K562 (cell line): Measurements from ENCODE around the gene LEPROT. TPM values are rescaled to one million over a fixed set of nuclear protein-coding genes. Genes with fewer than 3 reads are reported as not detected.

Experiments used
- ATAC-seq: fragments of 200-7000 bp; cut with Tn5 transposase; 3 replicates; pipeline ENCODE4 v1.9.1; 2020; ENCODE audit warnings: moderate library complexity
- BruUV-seq: library from RNA; stranded (reverse); fragments of 400-500 nt; replicated peaks from 2 replicates; lab custom pipeline; 2021; lab: Mats Ljungman, UMichigan
- CTCF ChIA-PET: fragments of 300-600 bp; formaldehyde crosslinking; extraction: SDS; loops from one replicate; lab custom pipeline; 2021; ENCODE audit warnings: low intra/inter-chr PET ratio; lab: Yijun Ruan, JAX
- POLR2A ChIA-PET: fragments of 300-600, 350-650 bp; sonication (Branson Sonifier 250); formaldehyde crosslinking; extraction: SDS; loops from one replicate; lab custom pipeline; 2021; ENCODE audit warnings: antibody characterized with exemption, inconsistent platforms; lab: Yijun Ruan, JAX
- DNase-seq, 4 experiments: peaks; one replicate each; pipeline versions ENCODE4 v3.0.0 to v3.0.0-alpha.2; 2011 to 2018; ENCODE audit warnings: low spot score in 3 of 4, mixed read lengths in 3 of 4; ENCODE audit errors: extremely low read depth in 1 of 4
- FAIRE-seq: peaks from 2 replicates; lab custom pipeline; 2011; peaks lifted over from hg19 to GRCh38; lab: Jason Lieb, UNC
- H2AFZ ChIP-seq: 2 replicates; pipeline ENCODE4 v1.6.0; 2011; ENCODE audit warnings: low read depth, low read length, control low read depth, inconsistent platforms
- H3K27ac ChIP-seq: fragments of 200-600 bp; 3 replicates; pipeline ENCODE4 v1.8.0; 2011; ENCODE audit warnings: low read depth, mild to moderate bottlenecking, control low read depth, inconsistent platforms, low read length, moderate library complexity, mixed read lengths; ENCODE audit errors: extremely low read depth
- H3K27me3 ChIP-seq, 2 experiments: fragments of 300-600 bp in 1 of 2; 2 replicates in 1 of 2; 3 replicates in 1 of 2; pipeline versions ENCODE4 v1.6.0 to v1.8.0; 2011; ENCODE audit warnings: inconsistent platforms in 2 of 2, low read length in 2 of 2, mild to moderate bottlenecking in 1 of 2, mixed read lengths in 1 of 2, moderate library complexity in 1 of 2; ENCODE audit not compliant: control insufficient read depth in 2 of 2, insufficient read depth in 2 of 2
- H3K36me3 ChIP-seq: fragments of 300-600 bp; 3 replicates; pipeline ENCODE4 v1.8.0; 2011; ENCODE audit warnings: mild to moderate bottlenecking, low read length, inconsistent platforms; ENCODE audit not compliant: control insufficient read depth, insufficient read depth
- H3K4me1 ChIP-seq, 2 experiments: fragments of 200-600 bp in 1 of 2; replicated peaks in 1 of 2; 2 replicates in 1 of 2; 3 replicates in 1 of 2; pipeline versions ENCODE4 v1.5.1 to v1.8.0; 2011; ENCODE audit warnings: inconsistent platforms in 2 of 2, low read length in 2 of 2, mild to moderate bottlenecking in 1 of 2, mixed read lengths in 1 of 2, moderate library complexity in 1 of 2; ENCODE audit not compliant: control insufficient read depth in 2 of 2, insufficient read depth in 2 of 2
- H3K4me2 ChIP-seq: 2 replicates; pipeline ENCODE4 v1.6.1; 2011; ENCODE audit warnings: low read length, control low read depth, inconsistent platforms, mixed read lengths; ENCODE audit not compliant: insufficient read depth
- H3K4me3 ChIP-seq: fragments of 200-600 bp; sonication (generic), shearing (Covaris generic); 2 replicates; pipeline ENCODE4 v1.5.1; 2016; ENCODE audit warnings: control low read depth, inconsistent platforms
- H3K79me2 ChIP-seq: fragments of 200-600 bp; 3 replicates; pipeline ENCODE4 v1.8.0; 2011; ENCODE audit warnings: low read length, inconsistent platforms; ENCODE audit not compliant: control insufficient read depth, insufficient read depth
- H3K9ac ChIP-seq, 2 experiments: 2 replicates each; pipeline versions ENCODE4 v1.6.0 to v1.6.1; 2011; ENCODE audit warnings: low read depth in 2 of 2, low read length in 2 of 2, control low read depth in 1 of 2, inconsistent platforms in 1 of 2, mild to moderate bottlenecking in 1 of 2, mixed read lengths in 1 of 2; ENCODE audit not compliant: insufficient read depth in 1 of 2
- H3K9me1 ChIP-seq: one replicate; pipeline ENCODE4 v1.6.0; 2011; ENCODE audit warnings: inconsistent platforms, mild to moderate bottlenecking, low read length, moderate library complexity; ENCODE audit not compliant: control insufficient read depth, insufficient read depth
- H3K9me3 ChIP-seq: replicated peaks from 2 replicates; pipeline ENCODE4 v1.5.1; 2011; ENCODE audit warnings: low read depth, low read length, inconsistent platforms; ENCODE audit not compliant: control insufficient read depth, insufficient read depth
- H4K20me1 ChIP-seq: replicated peaks from 2 replicates; pipeline ENCODE4 v1.6.1; 2011; ENCODE audit warnings: low read length, inconsistent platforms, mixed read lengths; ENCODE audit not compliant: control insufficient read depth, insufficient read depth
- PML ChIP-seq: IDR thresholded peaks from 2 replicates; pipeline ENCODE4 v1.6.1; 2012; ENCODE audit warnings: low read length, inconsistent platforms
- RBM25 ChIP-seq: fragments of 200-400 bp; formaldehyde crosslinking; IDR thresholded peaks from 2 replicates; pipeline ENCODE4 v1.6.1; 2018; ENCODE audit warnings: low read length, low read depth, moderate library complexity; ENCODE audit not compliant: severe bottlenecking
- SMARCC2 ChIP-seq: fragments of 450-650 bp; IDR thresholded peaks from 2 replicates; pipeline ENCODE4 v1.6.1; 2017; ENCODE audit warnings: antibody characterized with exemption, moderate library complexity, mild to moderate bottlenecking, low read depth
- STAG1 ChIP-seq: sonication (generic); formaldehyde crosslinking; IDR thresholded peaks from 2 replicates; pipeline ENCODE4 v1.5.0; 2020; ENCODE audit warnings: missing genetic modification reagents, borderline replicate concordance
- WGBS: fragments of 100-300 bp; shearing (Covaris generic); methylation state at CpG from one replicate; pipeline ENCODE4 v1.1.6; 2016; ENCODE audit warnings: low coverage, mixed read lengths; ENCODE audit not compliant: insufficient coverage; ENCODE audit errors: missing lambda C conversion rate; 5-methylcytosine and 5-hydroxymethylcytosine counted together
- in situ Hi-C: fragments of 300-500 bp; cut with MboI; formaldehyde crosslinking; loops from 4 replicates; pipeline ENCODE4 v1.15.0; 2018; ENCODE audit warnings: inconsistent platforms, mixed read lengths
- intact Hi-C: fragments of 100-400 bp; cut with micrococcal nuclease; formaldehyde crosslinking; loops from 2 replicates; pipeline ENCODE4 v1.14.2; 2022
- polyA plus RNA-seq, 8 experiments: library from polyadenylated mRNA; depleted of rRNA in 4 of 8; stranded (reverse) in 5 of 8; unstranded in 3 of 8; fragments of >200 nt; fragmentation: Nextera tagmentation in 2 of 8; fragmentation: Illumina TruSeq in 1 of 8; extraction: Ambion mirVana in 2 of 8; extraction: Trizol in 1 of 8; gene quantifications; 2 replicates each; pipeline versions ENCODE4 v1.2.1 to v1.2.3, GENCODE V29; 2011 to 2014; ENCODE audit warnings: inconsistent platforms in 1 of 8, missing spikeins in 1 of 8
- total RNA-seq, 7 experiments: library from RNA; depleted of rRNA in 6 of 7; stranded (reverse); fragments of >200 nt in 6 of 7; fragmentation: Illumina TruSeq in 2 of 7; extraction: Trizol in 2 of 7; gene quantifications; 2 replicates each; pipeline versions ENCODE4 v1.2.1 to v1.2.3, GENCODE V29; 2011 to 2021; ENCODE audit warnings: low replicate concordance in 1 of 7
- TF ChIP-seq, protein P1 (sequence below), 2 experiments: fragments of 200-800 bp in 1 of 2; sonication (Bioruptor generic) in 1 of 2; sonication (generic) in 1 of 2; formaldehyde crosslinking in 1 of 2; IDR thresholded peaks in 1 of 2; conservative IDR thresholded peaks in 1 of 2; 2 replicates each; pipeline versions ENCODE4 v1.5.0 to v1.6.1; 2016 to 2020; ENCODE audit warnings: missing compliant biosample characterization in 1 of 2, missing genetic modification characterization in 1 of 2, missing genetic modification reagents in 1 of 2
- TF ChIP-seq, protein P2 (sequence below): fragments of 250-450 bp; sonication (Bioruptor Pico); IDR thresholded peaks from 2 replicates; pipeline ENCODE4 v1.4.0; 2020; ENCODE audit warnings: mild to moderate bottlenecking, moderate library complexity
- TF ChIP-seq, protein P3 (sequence below): fragments of 250-450 bp; sonication (Bioruptor Pico); IDR thresholded peaks from 2 replicates; pipeline ENCODE4 v1.6.1; 2021; ENCODE audit warnings: mild to moderate bottlenecking

Gene LEPROT
- total and polyA plus RNA-seq, 9 of the 15 experiments (the other 6 are each of a cell fraction or from before 2014, with no cell fraction given) = 28.1 to 97.5 (median 45.8) TPM

DNA sequence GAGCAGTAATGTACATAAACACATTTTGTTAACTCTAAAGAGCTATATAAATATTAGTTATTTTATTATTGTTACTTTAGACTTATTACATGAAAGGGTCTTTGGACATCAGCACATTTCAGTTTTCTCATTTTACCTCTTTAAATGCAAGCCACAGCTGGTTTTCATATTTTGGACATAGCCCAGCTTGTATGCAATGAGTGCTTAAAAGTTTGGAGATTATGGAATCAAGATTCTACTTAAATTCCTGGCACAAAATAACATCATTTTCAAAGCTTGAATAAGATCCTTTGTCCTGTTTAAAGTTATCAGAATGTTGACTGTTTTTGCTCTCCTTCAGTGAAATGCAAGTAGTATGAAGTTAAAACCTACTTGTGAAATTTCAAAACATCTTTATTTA, 15.5 kb upstream of the LEPROT start (continued):
- TF ChIP-seq STAG1 (CRISPR knock-in tag) = no peak

DNA sequence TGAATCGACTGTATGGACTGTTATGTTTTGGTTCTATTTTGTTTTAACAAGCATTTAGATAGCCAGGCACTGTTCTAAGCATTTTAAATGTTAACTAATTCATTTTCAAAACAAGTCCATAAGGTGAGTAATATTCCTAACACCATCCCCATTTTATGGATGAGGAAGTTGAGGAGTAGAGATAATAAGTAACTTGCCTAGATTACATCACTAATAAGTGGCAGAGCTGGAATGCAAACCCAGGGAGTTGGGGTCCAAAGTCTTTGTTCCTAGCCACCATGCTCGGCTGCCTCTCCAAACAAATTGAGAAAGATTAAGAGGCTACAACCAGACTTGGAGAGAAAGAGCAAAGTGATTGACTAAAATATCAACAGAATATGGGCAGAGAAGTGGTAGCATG, 12.6 kb upstream of the LEPROT start:
- no peak overlapping the region for H3K27ac ChIP-seq
- H3K9ac ChIP-seq = no peak overlapping the region
- ChIA-PET POLR2A (no interaction called here), CTCF (interaction anchor here (0.7 kb wide), 1 partner anchor 216 kb away, joined by 3 read pairs; no protein-coding TSS in a partner anchor)
- H3K36me3 ChIP-seq = peaks cover 87% of the 10 kb centered on the region
- H3K9me3 ChIP-seq = no peaks in the 10 kb centered on the region
- DNase-seq (no peak), FAIRE-seq (no peak), ATAC-seq (no peak)
- BruUV-seq = no TSS peak
- intact Hi-C loops (no loop called here), in situ Hi-C loops (no loop called here)
- H2AFZ ChIP-seq = no peak overlapping the region
- WGBS = 77% methylated on average over 2 of the region's 2 CpGs
- no peaks in the 10 kb centered on the region for H3K9me1 ChIP-seq
- H3K4me3 ChIP-seq = no peak overlapping the region
- no peaks in the 10 kb centered on the region for H3K27me3 ChIP-seq
- no peak overlapping the region for H3K4me2 ChIP-seq
- H3K79me2 ChIP-seq = no peaks in the 10 kb centered on the region
- H3K4me1 ChIP-seq = peaks cover 0 to 25% of the 10 kb centered on the region in 2 experiments
- TF ChIP-seq PML (no peak), SMARCC2 (no peak), RBM25 (peak; percentile 54)
- TF ChIP-seq, protein P1, sequence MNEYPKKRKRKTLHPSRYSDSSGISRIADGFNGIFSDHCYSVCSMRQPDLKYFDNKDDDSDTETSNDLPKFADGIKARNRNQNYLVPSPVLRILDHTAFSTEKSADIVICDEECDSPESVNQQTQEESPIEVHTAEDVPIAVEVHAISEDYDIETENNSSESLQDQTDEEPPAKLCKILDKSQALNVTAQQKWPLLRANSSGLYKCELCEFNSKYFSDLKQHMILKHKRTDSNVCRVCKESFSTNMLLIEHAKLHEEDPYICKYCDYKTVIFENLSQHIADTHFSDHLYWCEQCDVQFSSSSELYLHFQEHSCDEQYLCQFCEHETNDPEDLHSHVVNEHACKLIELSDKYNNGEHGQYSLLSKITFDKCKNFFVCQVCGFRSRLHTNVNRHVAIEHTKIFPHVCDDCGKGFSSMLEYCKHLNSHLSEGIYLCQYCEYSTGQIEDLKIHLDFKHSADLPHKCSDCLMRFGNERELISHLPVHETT (CRISPR knock-in tag; conservative IDR thresholded peaks at IDR 0.05 in 1 of 2, IDR thresholded peaks at IDR 0.05 in 1 of 2) = no peak
- TF ChIP-seq, protein P2, sequence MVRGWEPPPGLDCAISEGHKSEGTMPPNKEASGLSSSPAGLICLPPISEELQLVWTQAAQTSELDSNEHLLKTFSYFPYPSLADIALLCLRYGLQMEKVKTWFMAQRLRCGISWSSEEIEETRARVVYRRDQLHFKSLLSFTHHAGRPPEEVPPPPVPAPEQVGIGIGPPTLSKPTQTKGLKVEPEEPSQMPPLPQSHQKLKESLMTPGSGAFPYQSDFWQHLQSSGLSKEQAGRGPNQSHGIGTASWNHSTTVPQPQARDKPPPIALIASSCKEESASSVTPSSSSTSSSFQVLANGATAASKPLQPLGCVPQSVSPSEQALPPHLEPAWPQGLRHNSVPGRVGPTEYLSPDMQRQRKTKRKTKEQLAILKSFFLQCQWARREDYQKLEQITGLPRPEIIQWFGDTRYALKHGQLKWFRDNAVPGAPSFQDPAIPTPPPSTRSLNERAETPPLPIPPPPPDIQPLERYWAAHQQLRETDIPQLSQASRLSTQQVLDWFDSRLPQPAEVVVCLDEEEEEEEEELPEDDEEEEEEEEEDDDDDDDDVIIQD = no peak
- TF ChIP-seq, protein P3, sequence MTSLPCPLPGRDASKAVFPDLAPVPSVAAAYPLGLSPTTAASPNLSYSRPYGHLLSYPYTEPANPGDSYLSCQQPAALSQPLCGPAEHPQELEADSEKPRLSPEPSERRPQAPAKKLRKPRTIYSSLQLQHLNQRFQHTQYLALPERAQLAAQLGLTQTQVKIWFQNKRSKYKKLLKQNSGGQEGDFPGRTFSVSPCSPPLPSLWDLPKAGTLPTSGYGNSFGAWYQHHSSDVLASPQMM (CRISPR knock-in tag) = no peak
- no peaks in the 10 kb centered on the region for H4K20me1 ChIP-seq
